GM18870 (cell line): ENCODE data around the gene CYB5B.

ENCODE experiments used
- ATAC-seq: cut with Tn5 transposase; IDR thresholded peaks from one replicate; pipeline ENCODE4 v1.9.1; 2021; ENCODE audit warnings: moderate library complexity; ENCODE audit not compliant: unreplicated experiment

CYB5B gene

DNA sequence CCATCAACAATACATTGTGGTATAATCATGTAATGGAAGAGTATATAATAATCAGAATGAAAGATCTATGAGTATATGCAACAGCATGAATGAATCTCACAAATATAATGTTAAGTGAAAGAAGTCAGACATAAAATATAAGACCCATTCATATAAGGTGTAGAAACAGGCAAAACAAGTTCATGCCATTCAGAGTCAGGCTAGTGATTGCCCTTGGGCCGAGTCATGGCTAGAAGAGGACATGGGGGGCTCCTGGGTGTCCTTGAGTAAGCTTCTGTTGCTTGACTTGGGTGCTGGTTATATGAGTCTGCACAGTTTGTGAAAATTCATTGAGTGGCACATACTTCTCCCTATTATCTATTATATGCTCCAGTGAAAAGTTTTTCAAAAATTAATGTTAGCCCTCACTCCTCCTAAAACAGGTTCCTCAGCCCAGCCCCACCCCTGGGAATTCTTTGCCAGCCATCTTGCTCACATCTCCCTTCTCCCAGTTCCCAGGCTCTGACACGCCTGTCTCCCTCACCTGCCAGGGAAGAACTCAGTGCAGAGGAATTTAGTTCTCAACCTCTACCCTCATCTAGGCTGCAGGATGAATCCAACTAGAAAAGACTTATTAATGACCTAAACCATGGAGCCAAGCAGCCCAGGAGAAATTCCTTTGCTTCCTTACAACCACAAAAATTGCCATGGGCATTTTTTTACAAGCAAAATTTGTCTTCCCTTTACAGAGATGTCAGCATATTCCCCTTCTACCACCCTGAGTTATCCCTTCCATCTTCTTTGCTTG lies 89.0 kb downstream of the CYB5B start:
- no peak for ATAC-seq

DNA sequence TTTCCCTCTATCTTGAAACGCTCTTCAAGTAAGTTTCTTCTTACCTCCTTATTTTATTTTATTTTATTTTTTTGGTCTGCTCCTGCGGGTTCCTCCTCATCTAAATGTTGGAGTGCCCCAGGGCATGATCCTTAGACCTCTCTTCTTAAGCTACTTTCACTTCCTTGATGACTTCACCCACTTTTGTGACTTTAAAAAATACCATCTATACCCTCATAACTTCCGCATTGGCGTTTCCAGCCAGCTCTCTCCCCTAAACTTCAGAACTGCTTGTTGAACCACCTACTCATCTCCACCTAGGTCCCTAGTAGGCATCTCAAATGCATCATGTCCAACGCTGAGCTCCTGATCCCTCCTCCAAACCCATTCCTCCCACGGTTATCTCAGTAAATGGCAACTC lies 89.9 kb downstream of the CYB5B start:
- ATAC-seq: no peak
